HG02759 (cell line): ENCODE measurements around the gene FRYL.
A peak's percentile ranks its signal among the peaks of the same experiment; 100 is the strongest.
"Not testable (repeated sequence)": the region's sequence is repeated elsewhere in the genome, so short reads cannot be mapped to it uniquely, and the experiment has no call there.

ENCODE experiments used
- ATAC-seq: cut with Tn5 transposase; IDR thresholded peaks from one replicate; pipeline ENCODE4 v1.9.1; 2021; ENCODE audit warnings: mild to moderate bottlenecking, moderate library complexity; ENCODE audit not compliant: unreplicated experiment

Gene FRYL

DNA sequence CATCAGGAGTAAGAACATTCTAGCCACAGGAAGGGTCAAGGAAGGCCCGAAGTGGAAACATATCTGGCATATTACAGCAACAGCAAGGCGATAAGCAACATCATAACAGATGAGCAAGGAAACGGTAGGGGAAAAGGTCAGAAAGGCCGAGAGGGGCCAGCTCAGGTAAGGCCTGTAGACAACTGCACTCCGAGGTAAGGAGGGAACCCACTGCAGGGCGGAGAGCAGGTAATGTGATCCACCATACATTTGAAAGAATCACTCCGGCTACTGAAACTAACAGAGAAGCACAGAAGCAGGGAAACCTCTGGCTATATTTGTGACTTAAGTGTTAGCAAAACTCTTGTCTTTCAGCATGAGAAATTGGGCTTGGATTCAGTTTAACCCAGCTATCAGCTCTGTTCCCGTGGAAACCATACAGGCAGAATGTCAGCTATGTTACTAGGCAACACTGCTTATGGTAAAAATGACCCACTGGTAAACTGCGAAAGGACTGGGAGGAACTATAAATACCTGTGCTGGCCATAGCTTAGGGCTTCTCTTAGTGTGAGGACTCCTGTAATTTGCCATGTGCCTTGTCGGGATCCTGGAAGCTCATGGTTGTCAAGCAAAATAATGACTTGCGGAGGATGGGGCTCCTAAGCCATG, 31.0 kb downstream of the FRYL start:
- ATAC-seq: no peak

DNA sequence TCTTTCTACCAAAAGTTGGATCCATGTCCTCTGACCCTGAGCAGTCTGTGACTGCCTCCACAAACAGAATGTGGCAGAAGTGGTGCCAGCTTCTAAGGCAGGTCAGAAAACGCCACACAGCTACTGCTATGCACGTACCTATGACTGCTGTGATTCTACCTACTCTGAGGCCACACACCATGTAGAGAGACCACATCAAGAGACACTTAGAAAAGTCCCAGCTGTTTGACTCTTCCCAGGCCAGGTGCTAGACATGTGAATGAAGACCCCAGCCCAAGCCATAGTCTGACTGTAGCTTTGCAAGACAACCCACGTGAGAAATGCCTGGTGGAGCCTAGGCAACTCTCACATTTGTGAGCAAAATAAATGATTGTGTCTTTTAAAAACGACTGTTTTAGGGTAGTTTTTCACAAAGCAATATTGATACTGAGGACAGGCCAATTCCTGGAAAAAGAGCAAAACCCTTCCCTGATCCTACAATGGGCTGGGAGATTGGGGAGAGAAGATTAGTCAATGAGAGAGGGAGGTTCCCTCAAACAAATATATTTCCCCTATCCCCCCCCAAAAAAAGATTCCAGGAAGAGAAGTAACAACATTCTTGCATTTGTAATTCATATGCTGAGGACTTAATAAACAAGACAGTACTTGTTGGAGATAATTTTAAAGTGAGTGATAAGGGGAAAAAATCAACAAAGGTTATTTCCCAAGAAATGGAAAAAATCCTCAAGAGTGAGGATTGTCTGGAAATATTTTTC, 33.3 kb downstream of the FRYL start:
- ATAC-seq: no peak

DNA sequence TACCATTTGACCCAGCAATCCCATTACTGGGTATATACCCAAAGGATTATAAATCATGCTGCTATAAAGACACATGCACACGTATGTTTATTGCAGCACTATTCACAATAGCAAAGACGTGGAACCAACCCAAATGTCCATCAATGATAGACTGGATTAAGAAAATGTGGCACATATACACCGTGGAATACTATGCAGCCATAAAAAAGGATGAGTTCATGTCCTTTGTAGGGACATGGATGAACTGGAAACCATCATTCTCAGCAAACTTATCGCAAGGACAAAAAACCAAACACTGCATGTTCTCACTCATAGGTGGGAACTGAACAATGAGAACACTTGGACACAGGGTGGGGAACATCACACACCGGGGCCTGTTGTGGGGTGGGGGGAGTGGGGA, 34.9 kb downstream of the FRYL start:
- ATAC-seq: not testable (repeated sequence)

DNA sequence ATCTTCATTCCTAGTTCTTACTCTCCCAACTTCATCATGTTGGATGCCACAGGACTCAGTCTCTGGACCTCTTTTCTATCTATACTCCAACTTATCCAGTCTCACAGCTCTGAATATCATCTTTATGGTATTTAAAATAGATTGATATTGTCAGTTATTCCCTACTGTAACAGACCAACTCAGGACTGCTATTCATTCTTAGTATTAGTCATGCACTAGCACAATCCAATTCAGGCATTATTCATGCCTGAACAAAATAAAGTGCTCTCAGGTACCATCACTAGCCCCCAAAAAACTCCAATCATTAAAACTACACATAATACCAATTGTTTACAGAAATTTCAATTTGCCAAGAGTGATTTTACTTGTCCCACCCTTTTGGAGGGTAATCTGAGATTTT, 37.7 kb downstream of the FRYL start:
- no peak for ATAC-seq

DNA sequence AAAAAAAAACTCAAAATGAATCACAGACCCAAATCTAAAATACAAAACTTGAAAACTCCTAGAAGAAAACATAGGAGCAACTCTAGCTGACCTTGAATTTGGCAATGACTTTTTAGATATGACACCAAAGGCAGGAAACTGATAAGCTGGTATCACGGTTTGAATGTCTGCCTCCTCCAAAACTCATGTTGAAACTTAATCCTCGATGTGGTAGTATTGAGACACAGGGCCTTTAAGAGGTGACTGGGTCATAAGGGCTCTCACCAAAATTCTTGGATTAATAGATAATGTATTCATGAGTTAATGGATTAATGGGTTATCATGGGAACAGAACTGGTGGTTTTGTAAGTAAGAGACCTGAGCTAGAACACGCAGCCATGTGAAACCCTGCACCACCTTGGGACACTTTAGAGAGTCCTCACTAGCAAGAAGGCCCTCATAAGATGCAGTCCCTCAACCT, 40.5 kb downstream of the FRYL start:
- peak; percentile 79 for ATAC-seq

DNA sequence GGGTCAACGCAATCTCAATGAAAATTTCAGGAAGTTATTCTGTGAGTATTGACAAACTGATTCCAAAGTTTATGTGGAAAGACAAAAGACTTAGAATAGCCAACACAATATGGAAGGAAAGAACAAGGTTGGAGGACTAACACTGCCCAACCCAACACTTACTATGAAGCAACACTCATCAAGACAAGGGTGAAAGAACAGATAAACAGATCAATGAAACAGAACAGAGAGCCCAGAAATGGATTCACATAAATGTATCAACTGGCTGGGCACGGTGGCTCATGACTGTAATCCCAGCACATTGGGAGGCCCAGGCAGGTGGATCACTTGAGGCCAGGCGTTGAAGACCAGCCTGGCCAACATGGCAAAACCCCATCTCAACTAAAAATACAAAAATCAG, 41.2 kb downstream of the FRYL start:
- ATAC-seq: no peak

DNA sequence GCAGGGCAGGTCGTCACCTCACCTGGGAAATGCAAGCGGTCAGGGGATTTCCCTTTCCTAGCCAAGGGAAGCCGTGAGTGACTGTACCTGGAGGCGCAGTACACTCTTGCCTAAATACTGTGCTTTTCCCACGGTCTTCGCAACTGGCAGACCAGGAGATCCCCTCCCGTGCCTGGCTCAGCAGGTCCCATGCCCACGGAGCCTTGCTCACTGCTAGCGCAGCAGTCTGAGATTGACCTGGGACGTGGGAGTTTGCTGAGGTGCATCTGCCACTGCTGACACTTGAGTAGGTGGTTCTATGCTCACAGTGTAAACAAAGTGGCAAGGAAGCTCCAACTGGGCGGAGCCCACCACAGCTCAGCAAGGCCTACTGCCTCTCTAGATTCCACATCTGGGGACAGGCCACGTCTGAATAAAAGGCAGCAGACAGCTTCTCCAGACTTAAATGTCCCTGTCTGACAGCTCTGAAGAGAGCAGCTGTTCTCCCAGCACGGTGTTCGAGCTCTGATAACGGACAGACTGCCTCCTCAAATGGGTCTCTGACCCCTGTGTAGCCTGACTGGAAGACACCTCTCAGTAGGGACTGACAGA, 51.1 kb downstream of the FRYL start:
- ATAC-seq: not testable (repeated sequence)

DNA sequence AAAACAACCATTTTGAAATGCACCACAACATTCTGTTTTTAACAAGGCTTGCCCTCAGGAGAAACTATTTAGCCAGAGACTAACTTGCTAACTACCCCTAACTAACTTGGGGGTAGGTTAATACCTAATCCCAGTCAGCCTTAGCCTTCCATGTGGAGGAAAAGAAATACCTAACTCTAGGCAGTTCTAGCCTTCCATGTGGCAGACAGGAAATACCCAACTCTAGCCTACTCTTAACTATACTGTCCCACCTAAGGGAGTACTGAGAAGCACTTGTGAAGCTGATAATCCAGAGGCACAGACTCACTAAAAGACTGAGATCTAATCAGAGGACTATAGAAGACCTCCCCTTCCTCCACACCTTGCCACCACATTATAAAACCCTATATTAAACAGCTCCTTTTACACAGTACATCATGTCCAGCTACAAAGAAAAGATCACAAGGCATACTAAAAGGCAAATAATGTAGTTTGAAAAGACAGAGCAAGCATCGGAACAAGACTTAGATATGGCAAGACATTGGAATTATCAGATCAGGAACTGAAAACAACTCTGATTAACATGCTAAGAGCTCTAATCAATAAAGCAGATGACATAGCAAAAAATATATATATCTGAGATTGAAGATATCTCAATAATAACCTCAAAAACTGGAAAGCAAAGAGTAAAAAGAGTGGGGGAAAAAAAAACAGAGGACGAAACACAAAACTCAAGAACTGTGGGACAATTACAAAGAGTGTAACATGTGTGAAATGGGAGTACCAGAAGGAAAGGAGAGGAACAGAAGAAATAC, 52.2 kb downstream of the FRYL start:
- no peak for ATAC-seq

DNA sequence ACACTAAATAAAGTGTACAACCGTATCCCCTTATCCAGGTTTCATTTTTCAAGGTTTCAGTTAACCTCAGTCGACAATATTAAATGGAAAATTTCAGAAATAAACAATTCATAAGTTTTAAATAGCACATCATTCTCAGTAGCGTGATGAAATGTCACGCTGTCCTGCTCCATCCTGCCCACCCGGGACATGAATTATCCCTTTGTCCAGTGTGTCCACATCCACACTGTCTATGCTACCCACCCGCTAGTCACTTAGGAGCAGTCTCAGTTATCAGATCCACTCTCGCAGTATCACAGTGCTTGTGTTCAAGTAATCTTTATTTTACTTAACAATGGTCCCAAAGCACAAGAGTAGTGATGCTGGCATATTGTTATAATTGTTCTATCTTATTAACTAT, 54.7 kb downstream of the FRYL start:
- no peak for ATAC-seq

DNA sequence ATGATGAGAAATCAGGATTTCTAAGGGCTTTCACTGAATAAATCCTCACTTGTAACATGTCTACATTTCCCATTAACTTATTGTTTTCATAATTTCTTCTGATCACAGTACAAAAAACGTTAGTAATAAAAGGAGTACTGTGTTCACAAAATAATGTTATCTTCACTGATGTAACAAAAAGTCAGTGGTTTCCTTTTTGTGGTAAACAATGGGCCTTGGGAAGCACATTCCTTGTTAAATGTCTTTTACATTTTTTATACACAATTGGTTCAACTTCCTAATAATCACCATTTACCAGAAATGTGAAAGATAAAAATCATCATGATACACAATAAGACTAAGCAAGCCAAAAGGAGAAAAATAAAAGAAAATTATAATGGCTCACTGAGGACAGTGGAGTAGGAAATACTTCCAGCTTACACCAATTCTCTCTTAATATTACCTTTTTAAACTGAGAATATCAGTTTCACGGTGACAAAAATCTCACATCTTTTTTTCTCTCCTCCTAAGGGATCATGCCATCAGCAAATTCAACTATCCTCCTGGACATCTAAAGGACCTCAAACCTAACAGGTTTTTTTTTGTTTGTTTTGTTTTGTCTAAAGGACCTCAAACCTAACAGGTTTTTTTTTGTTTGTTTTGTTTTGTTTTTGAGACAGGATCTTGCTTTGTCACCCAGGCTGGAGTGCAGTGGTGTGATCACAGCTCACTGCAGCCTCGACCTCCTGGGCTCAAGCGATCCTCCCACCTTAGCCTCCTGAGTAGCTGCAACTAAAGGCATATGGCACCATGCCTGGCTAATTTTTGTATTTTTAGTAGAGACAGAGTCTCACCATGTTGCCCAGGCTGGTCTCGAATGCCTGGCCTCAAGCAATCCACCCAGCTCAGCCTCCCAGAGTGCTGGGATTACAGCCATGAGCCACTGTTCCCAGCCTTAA, 57.3 kb downstream of the FRYL start:
- ATAC-seq: no peak

DNA sequence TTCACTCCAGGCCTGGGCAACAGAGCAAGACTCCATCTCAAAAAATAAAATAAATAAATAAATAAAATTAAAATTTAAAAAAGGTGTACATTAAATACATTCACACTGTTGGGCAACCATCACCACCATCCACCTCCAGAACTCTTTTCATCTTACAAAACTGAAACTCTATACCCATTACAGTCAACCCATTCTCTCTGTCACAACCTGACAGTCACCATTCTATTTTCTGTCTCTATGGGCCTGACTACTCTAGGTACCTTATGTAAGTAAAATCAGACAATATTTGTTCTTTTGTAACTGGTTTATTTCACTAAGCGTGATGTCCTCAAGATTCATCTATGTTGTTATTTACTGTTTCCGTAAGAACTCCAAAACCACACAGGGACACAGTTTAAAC, 59.6 kb downstream of the FRYL start:
- no peak for ATAC-seq

DNA sequence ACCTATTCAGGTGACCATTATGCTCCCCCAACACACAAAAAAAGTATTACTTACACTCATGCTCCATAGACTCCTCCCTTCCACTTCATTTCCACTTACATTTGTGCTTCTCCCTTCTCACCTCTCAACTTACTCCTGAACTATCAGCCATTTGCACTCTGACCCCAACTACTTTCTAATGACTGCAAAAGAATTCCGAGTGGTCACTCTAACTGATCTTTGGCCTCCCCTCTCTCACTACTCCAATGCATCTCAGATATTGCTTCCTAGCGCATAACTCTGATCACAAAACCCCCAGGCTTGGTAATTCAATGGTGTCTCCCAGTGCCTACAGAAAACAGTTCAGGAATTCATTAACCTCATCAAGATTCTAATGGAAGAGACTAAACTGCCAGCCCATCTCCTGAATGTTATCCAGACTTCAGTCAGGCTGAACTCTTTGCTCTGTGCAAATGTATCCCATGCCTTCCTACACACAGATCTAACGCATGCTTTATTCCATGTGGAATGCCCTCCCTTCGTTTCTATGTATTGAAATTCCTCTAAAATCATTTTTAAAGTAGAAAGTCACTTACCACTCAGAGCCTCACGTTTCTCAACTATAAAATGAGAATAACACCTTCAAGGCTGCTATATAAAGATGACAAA, 61.1 kb downstream of the FRYL start:
- ATAC-seq: no peak

DNA sequence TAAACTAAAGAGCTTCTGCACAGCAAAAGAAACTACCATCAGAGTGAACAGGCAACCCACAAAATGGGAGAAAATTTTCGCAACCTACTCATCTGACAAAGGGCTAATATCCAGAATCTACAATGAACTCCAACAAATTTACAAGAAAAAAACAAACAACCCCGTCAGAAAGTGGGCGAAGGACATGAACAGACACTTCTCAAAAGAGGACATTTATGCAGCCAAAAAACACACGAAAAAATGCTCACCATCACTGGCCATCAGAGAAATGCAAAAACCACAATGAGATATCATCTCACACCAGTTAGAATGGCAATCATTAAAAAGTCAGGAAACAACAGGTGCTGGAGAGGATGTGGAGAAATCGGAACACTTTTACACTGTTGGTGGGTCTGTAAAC, 63.8 kb downstream of the FRYL start:
- not testable (repeated sequence) for ATAC-seq

DNA sequence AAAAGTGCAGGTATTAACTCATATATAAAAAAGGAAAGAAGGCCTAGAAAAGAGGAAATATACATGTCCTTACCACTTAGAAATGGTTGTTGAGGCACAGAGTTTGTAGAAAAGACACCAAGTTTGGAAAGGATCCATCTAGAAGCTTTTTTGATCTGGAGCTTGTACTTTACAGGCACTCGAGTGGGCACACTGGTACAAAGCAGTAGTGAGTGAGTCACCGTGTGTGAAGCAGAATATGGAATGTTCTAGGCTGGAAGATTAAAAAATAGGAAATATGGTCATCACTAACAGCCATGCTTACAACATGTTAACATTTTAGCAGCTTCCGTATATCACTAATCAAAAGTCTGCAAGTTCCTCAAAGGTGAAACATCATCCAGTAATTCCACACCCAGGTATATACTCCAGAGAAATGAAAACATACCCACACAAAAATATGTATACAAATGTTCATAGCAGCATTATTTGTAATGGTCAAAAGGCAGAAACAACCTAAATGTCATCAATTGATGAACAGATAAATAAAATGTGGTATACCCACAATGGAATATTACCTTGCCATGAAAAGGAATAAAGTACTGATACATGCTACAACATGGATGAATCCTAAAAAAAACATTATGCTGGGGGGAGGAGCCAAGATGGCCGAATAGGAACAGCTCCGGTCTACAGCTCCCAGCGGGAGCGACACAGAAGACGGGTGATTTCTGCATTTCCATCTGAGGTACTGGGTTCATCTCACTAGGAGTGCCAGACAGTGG, 69.5 kb downstream of the FRYL start:
- no peak for ATAC-seq

DNA sequence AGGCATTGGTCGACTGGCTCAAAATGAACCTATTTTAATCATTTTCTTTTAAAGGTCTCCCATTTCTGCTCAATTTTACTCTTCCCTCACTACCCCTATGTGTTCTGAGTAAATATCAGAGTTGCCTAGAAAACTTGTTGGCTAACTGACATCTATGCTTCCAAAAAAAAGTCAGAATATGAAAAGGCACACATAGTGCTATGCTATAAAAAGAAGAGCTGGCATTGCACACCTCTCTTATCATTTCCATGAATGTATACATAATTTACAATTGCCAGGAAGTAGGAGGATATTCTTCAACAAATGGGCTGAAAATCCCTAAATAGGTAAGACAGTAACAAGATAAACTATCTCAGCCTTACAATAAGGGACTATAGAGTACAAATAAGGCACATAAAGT, 70.2 kb downstream of the FRYL start:
- no peak for ATAC-seq

DNA sequence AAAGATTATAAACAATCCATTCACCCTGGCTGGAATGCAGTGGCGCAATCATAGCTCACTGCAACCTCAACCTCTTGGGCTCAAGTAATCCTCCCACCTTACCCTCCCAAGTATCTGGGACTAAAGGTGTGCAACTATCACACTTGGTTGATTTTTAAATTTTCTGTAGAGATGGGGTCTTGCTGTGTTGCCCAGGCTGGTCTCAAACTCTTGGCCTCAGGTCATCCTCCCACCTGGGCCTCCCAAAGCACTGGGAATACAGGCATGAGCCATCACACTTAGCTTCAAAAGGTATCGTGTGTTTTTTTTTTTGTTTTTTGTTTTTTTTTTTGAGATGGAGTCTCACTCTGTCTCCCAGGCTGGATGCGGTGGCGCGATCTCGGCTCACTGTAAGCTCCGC, 71.5 kb downstream of the FRYL start:
- ATAC-seq: no peak

DNA sequence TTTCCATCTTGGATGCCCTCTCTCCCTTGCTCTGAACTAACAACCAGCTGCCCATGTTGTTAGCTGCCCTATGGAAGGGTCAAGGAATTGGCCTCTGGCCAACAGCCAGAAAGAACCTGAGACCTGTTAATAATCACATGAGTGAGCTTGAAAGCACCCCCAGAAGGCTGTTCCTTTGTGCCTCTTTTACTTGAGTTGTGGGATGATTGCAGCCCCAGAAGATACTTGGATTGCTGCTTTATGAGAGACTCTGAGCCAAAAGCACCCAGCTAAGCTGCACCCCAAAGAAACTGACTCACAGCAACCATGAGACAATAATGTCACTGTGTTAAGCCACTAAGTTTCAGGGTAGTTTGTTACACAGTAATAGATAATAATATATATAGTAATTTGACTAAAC, 73.3 kb downstream of the FRYL start:
- ATAC-seq: no peak

DNA sequence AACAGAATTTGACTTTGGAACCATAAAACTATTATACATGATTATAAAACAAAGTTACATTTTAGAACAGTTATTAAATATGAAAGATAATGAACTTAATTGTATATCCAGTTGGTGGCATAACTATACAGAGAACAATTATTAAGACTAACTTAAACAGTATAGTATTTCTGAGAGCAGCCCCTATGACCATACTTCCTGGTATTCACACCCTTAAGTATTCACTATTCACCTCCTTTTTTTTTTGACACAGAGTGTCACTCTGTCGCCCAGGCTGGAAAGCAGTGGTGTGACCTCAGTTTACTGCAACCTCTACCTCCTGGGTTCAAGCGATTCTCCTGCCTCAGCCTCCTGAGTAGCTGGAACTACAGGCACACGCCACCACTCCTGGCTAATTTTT, 74.5 kb downstream of the FRYL start:
- ATAC-seq: no peak
